ENCODE results near the gene FLRT1. TPM values are rescaled to one million over a fixed set of nuclear protein-coding genes. Genes with fewer than 3 reads are reported as not detected.

Gene FLRT1
- total RNA-seq, 2 experiments from 2014 or later, result not detected

GRCh38 chr11:64032050-64032449 lies 3.7 kb upstream of the FLRT1 start:
- no peak for TF ChIP-seq CTCF (IDR thresholded peaks at IDR 0.05)
- CTCF ChIA-PET, result interaction anchor here (3.4 kb wide), 1 partner anchor 31 kb away, joined by 14 read pairs; no protein-coding TSS in a partner anchor
- Mint-ChIP-seq H3K4me3 (no peak overlapping the region), H3K4me1 (ENCODE audit: low read depth) (peaks cover 8% of the 10 kb centered on the region), H3K9me3 (no peaks in the 10 kb centered on the region), H3K27me3 (peaks cover 36% of the 10 kb centered on the region), H3K27ac (no peak overlapping the region), H3K36me3 (ENCODE audit: low read depth) (no peaks in the 10 kb centered on the region)
- intact Hi-C loops (cut with micrococcal nuclease), result no loop called here
- no peak for ATAC-seq
- no peak for DNase-seq
- POLR2A ChIA-PET, result interaction anchor here (1.2 kb wide), 1 partner anchor 9 kb away, joined by 4 read pairs; no protein-coding TSS in a partner anchor

GRCh38 chr11:64034411-64034811 lies 1.3 kb upstream of the FLRT1 start:
- no peak overlapping the region for H3K27ac Mint-ChIP-seq
- DNase-seq, result no peak
- H3K9me3 Mint-ChIP-seq, result no peaks in the 10 kb centered on the region
- no peak for TF ChIP-seq CTCF (IDR thresholded peaks at IDR 0.05)
- ChIA-PET POLR2A (no interaction called here), CTCF (interaction anchor here (3.4 kb wide), 1 partner anchor 34 kb away, joined by 14 read pairs; no protein-coding TSS in a partner anchor)
- intact Hi-C loops (cut with micrococcal nuclease), result no loop called here
- no peak for ATAC-seq
- H3K4me3 Mint-ChIP-seq, result no peak overlapping the region
- no peaks in the 10 kb centered on the region for H3K36me3 Mint-ChIP-seq (ENCODE audit: low read depth)
- H3K27me3 Mint-ChIP-seq, result peaks cover 41% of the 10 kb centered on the region
- peaks cover 5% of the 10 kb centered on the region for H3K4me1 Mint-ChIP-seq (ENCODE audit: low read depth)

GRCh38 chr11:64035081-64035524 lies 628 bp upstream of the FLRT1 start:
- intact Hi-C loops (cut with micrococcal nuclease), result no loop called here
- ChIA-PET CTCF (no interaction called here), POLR2A (no interaction called here)
- no peak for TF ChIP-seq CTCF (IDR thresholded peaks at IDR 0.05)
- H3K27ac Mint-ChIP-seq, result no peak overlapping the region
- H3K27me3 Mint-ChIP-seq, result peaks cover 41% of the 10 kb centered on the region
- H3K4me3 Mint-ChIP-seq, result no peak overlapping the region
- H3K4me1 Mint-ChIP-seq (ENCODE audit: low read depth), result peaks cover 5% of the 10 kb centered on the region
- no peak for ATAC-seq
- no peaks in the 10 kb centered on the region for H3K9me3 Mint-ChIP-seq
- no peaks in the 10 kb centered on the region for H3K36me3 Mint-ChIP-seq (ENCODE audit: low read depth)
- DNase-seq, result no peak

- intact Hi-C loops (cut with micrococcal nuclease), result no loop called here
- no peak for TF ChIP-seq CTCF (IDR thresholded peaks at IDR 0.05)
- Mint-ChIP-seq H3K27me3 (peaks cover 41% of the 10 kb centered on the region), H3K27ac (no peak overlapping the region), H3K9me3 (no peaks in the 10 kb centered on the region), H3K4me1 (ENCODE audit: low read depth) (peaks cover 5% of the 10 kb centered on the region), H3K4me3 (no peak overlapping the region), H3K36me3 (ENCODE audit: low read depth) (no peaks in the 10 kb centered on the region)
- ATAC-seq, result peak; percentile 66
- peak; percentile 21 for DNase-seq
- ChIA-PET CTCF (interaction anchor here (1.4 to 2.3 kb wide), 2 partner anchors 10 to 36 kb away, joined by 3 to 18 read pairs; no protein-coding TSS in a partner anchor), POLR2A (interaction anchor here (0.6 kb wide), 1 partner anchor 27 kb away, joined by 3 read pairs; no protein-coding TSS in a partner anchor)
Observed at GRCh38 chr11:64036087-64037026, 626 bp downstream of the FLRT1 start.
